ENCODE data around the gene ATP2C2. TPM values are rescaled to one million over a fixed set of nuclear protein-coding genes. Genes with fewer than 3 reads are reported as not detected.

Gene ATP2C2
- total RNA-seq, 6 experiments from 2014 or later: 0.18 to 0.51 (median 0.32) TPM; not detected in 2

GRCh38 chr16:84483882-84484565 is 115.7 kb downstream of the ATP2C2 start:
- Histone ChIP-seq H3K36me3 (no peaks in the 10 kb centered on the region), H3K27me3 (no peaks in the 10 kb centered on the region), H3K9me3 (no peaks in the 10 kb centered on the region), H3K4me1 (no peaks in the 10 kb centered on the region), H3K4me3 (no peak overlapping the region), H3K27ac (no peak overlapping the region)
- intact Hi-C loops (cut with DNase I): loop anchor here in 1 of 2 donors (5.0 kb wide), 1 partner anchor 207 kb away; no protein-coding TSS in a partner anchor
- ATAC-seq: no peak
- DNase-seq: peak in 1 of 3 donors; percentile 41
- TF ChIP-seq CTCF (IDR thresholded peaks at IDR 0.05) (no peak), POLR2A (IDR thresholded peaks at IDR 0.05) (no peak)
- WGBS (ENCODE audit: insufficient coverage, low coverage, low lambda C conversion rate, missing lambda C conversion rate): 75% methylated on average over 4 of the region's 19 CpGs

- no peaks in the 10 kb centered on the region for H3K36me3 ChIP-seq
- WGBS (ENCODE audit: insufficient coverage, low coverage, low lambda C conversion rate, missing lambda C conversion rate): 46% methylated on average over 13 of the region's 15 CpGs
- intact Hi-C loops (cut with DNase I): loop anchor here in 1 of 2 donors (5.0 kb wide), 1 partner anchor 207 kb away; no protein-coding TSS in a partner anchor
- H3K27ac ChIP-seq: no peak overlapping the region
- TF ChIP-seq POLR2A (IDR thresholded peaks at IDR 0.05): no peak
- peak; percentile 72 to 80 (median 78) for TF ChIP-seq CTCF (IDR thresholded peaks at IDR 0.05)
- H3K4me3 ChIP-seq: no peak overlapping the region
- ATAC-seq: peak; percentile 85 to 96 (median 90)
- H3K27me3 ChIP-seq: no peaks in the 10 kb centered on the region
- H3K9me3 ChIP-seq: no peaks in the 10 kb centered on the region
- DNase-seq: peak; percentile 54 to 73 (median 71)
- no peaks in the 10 kb centered on the region for H3K4me1 ChIP-seq
Measured at GRCh38 chr16:84484579-84485254, 116.4 kb downstream of the ATP2C2 start.

- TF ChIP-seq CTCF (IDR thresholded peaks at IDR 0.05): no peak
- no peak for TF ChIP-seq POLR2A (IDR thresholded peaks at IDR 0.05)
- no peaks in the 10 kb centered on the region for H3K9me3 ChIP-seq
- H3K4me1 ChIP-seq: no peaks in the 10 kb centered on the region
- ATAC-seq (no peak), DNase-seq (peak in 1 of 3 donors; percentile 27)
- H3K27ac ChIP-seq: no peak overlapping the region
- no peaks in the 10 kb centered on the region for H3K27me3 ChIP-seq
- no peaks in the 10 kb centered on the region for H3K36me3 ChIP-seq
- no peak overlapping the region for H3K4me3 ChIP-seq
- 91% methylated on average over 15 of the region's 16 CpGs for WGBS (ENCODE audit: insufficient coverage, low coverage, low lambda C conversion rate, missing lambda C conversion rate)
- intact Hi-C loops (cut with DNase I): no loop called here
Measured at GRCh38 chr16:84485255-84486010, 117.1 kb downstream of the ATP2C2 start.

GRCh38 chr16:84486126-84486525 is 117.8 kb downstream of the ATP2C2 start:
- peak in 1 of 3 donors; percentile 24 for DNase-seq
- H3K36me3 ChIP-seq: no peaks in the 10 kb centered on the region
- H3K27ac ChIP-seq: no peak overlapping the region
- no peak overlapping the region for H3K4me3 ChIP-seq
- H3K4me1 ChIP-seq: no peaks in the 10 kb centered on the region
- WGBS (ENCODE audit: insufficient coverage, low coverage, low lambda C conversion rate, missing lambda C conversion rate): 87% methylated on average over 10 of the region's 14 CpGs
- intact Hi-C loops (cut with DNase I): no loop called here
- TF ChIP-seq POLR2A (IDR thresholded peaks at IDR 0.05) (no peak), CTCF (IDR thresholded peaks at IDR 0.05) (no peak)
- ATAC-seq: no peak
- no peaks in the 10 kb centered on the region for H3K9me3 ChIP-seq
- no peaks in the 10 kb centered on the region for H3K27me3 ChIP-seq

Measured in right lobe of liver (tissue), 6 donors.